Limb (tissue), 2 donors: ENCODE data around the gene GTF3C1.
"Not testable (repeated sequence)": the region's sequence is repeated elsewhere in the genome, so short reads cannot be mapped to it uniquely, and the experiment has no call there.

ENCODE experiments used
- DNase-seq, 2 donors: peaks; one replicate each; pipeline ENCODE4 v3.0.0-alpha.2; 2016; ENCODE audit errors: extremely low spot score in 2 of 2

GTF3C1 gene

DNA sequence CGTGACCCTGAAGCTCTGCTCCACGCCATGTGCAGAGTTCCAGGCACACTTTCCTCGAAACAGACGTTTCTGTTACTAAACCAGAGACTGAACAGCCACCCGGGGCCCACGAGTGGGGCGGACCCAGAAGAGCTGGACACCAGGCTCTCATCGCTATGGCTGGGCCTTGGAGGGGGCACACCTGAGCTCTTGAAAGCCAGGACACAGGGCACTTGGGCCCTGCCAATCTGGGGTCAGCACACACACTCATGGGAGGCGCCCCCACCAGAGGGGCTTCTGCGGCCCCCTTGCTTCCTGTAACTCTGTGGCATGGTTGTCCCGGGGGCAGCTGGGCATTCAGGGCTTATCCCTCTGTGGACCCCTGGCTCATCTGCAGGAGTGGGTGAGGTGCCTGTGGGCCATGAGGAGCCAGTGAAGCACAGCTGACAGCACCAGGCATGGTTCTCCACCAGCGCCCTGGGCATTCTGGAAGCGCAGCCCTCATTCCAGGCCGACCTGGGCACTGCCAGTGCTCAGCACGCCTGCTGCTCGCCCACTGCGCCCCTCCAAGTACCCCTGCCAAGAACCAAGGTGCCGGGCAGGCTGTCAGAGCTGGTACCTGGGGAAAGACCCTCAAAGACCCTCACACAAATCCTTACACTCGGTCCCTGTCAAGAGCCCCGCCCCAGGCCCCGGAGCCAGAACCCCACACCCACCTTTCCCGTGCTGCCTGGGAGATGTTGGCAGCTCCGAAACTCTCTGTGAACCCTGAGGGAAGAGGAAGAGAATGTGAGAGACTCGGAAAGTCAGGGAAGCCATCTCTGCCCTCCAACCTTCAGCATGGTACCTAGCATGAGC is 86.6 kb downstream of the GTF3C1 start:
- no peak for DNase-seq

DNA sequence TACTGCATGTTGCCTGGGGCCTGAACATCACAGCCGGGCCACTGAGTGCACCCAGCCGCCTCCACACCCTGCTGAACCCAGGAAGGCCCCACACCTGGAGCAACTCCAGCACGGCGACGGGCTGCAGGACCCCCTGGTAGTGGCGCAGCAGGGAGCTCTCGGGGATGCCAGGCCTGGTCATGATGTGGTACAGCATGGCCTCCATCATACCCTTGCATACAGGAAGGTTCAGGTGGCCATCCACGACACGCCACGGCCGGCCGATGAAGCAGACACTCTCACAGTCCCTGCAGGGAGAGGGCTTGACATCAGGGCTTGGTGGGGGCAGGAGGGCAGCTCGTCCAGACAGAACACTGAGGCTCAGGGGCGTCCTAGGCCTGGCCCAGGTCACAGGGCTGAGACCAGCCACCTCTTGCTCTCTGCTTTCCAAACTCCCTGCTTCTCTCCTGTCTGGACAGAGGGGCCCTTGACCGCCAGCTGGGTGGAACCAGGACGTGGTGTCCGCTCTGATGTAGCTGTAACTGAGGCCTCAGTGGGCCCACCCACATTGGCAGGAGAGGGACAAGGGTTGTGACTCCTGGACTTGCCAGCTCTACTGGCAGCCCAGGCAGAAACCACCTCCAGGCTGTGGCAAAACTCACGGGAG is 87.4 kb downstream of the GTF3C1 start:
- no peak for DNase-seq

DNA sequence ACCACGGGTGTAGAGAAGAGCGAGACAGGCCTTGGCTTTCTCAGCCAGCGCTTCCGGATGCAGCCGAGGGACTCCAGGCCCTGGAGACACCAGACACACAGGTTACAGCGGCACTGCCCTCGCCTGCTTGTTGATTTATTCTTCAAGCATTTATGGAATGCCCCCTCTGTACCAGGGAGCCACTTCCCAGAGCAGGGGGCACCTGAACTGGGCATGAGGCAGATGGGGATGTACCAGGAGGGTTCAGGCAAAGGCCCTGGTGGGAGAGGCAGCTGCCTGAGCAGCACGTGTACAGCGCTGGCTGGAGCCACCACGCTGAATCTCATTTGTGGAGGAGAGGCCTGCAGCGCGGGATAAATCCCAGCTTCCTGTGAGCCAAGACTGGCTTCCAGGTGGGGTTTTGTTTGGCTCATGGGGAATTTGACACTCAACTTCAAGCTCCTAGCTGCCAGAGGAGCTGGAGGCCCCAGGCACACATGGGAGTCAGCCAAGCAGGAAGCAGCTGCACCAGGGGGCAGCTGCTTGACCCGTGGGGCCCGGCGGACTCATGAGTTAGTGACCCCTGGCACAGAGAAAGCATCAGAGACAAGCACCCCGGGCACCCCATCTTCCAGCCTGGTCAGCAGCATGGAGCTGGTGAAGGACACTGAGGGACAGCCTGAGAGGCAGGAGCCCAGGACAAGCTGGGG is 88.1 kb downstream of the GTF3C1 start:
- peak in 1 of 2 donors; percentile 17 for DNase-seq

DNA sequence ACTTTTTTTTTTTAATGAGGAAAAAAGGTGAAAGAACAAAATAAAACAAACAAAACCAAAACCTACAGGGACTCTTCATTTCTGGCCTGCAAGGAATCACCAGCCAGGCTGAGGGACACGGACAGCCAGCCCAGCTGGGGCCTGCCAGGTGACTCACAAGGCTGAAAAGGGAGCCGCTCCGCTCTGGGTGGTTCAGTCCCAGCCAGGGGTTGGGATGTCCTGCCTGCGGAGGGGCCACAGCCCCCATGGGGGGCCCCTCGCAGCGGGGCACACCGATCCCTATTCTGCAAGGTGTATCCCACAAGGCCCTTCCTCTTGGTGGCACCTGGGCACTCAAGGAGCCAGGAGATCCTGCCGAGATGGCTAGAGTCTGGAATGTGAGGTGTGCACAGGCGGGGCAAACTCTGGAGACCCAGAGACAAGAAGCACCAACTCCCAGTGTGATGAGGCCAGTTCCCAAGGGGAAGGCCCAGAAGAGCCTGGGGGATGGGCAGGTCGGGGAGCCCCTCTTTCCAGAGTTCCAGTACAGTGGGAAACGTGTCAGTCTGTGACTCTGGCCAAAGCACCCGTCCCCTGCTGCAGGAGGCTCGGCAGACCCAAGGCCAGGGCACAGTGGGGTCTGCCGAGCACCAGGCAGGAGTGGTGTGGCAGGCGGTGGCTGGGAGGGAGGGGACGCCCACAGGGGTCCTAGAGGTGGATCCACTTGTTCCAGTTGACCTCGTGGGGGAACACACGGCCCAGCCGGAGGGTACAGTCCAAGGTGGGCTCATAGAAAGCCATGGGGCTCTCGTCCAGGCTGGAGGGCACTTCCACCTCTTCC is 88.8 kb downstream of the GTF3C1 start:
- no peak for DNase-seq

DNA sequence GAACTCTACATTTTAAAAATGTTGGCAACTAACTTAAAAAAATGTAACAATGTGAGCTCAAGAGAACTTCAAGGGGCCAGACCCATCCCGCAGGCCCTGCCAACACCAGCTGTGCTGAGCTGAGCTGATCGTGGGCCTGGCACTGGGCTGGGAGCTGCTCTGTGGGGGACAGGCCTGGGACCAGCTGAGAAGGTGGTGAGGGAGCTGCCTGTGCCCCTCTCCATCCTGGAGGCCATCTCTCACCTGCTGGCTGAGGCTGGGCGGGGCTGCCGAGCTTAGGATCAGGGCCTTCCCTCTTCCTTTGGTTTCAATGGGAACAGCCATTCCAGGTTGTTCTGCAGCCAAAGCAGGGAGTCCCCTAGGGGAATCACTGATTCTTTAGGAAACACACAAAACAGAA is 89.5 kb downstream of the GTF3C1 start:
- DNase-seq: no peak

DNA sequence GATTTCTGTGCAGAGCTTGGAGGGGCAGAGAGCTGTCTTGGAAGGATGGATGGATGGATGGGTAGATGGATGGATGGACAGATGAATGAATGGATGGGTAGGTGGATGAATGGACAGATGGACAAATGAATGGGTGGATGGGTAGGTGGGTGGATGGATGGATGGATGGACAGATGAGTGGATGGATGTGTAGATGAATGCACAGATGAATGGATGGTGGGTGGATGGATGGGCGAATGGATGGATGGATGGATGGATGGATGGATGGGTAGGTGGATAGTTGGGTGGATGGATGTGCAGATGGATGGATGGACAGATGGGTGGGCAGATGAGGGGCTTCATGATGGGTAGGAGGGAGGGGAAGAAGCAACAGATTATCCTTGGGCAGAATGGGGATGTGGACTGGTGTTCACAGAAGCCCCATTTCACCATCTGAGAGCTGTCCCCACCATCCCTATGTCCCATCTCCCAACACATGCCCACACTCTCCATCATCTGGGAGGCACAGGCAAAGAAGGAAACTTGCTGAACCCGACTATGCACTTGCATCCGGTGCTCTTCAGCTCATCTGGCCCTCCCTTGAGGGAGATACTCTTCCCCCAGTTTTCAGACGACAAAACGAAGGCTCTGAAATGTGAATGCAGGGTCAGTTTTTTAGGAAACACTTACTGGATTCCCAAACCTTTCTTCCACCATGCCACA is 90.6 kb downstream of the GTF3C1 start:
- no peak for DNase-seq

DNA sequence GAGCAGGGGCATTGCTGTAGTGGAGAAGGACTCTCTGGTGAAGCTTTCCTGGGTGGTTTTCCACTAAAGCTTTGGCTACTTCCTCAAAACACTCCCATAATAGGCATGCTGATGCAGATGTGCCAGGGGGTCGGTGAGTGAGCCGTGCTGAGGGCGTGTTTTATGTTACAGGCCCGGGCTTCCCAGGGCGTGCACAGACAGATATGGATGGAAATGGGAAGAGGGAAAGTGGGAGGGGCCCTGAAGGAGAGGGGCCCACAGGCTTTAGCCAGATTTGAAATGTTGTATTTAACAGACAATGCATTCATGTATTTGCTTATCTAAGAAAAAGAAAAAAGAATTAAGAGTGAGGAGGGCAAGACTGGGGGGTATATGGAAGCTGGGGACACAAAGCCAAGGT is 91.5 kb downstream of the GTF3C1 start:
- no peak for DNase-seq

DNA sequence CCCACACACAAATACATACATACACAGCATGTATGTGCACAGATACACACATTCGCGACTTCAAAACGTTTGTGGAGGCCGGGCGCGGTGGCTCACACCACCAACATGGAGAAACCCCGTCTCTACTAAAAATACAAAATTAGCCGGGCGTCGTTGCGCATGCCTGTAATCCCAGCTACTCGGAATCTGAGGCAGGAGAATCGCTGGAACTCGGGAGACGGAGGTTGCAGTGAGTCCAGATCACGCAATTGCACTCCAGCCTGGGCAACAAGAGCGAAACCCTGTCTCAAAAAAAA is 92.2 kb downstream of the GTF3C1 start:
- DNase-seq: not testable (repeated sequence)

DNA sequence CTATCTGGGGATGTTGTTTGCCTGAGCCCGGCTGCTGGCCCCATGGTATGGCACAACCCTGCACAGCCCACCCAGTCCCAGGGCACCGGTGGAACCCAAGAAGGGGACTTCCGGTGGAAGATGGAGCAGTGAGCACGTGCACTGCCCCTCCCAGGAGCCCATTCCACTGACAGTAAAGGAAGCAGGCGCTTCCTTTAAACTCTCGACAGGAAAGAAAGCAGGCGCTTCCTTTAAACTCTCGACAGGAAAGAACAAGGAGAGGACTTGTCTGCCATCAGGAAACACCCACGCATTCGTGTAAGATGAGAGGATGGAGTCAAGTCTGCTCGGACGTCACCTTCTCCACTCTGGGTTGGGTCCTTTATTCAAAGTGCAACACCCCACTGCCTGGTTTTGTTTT is 94.0 kb downstream of the GTF3C1 start:
- no peak for DNase-seq

DNA sequence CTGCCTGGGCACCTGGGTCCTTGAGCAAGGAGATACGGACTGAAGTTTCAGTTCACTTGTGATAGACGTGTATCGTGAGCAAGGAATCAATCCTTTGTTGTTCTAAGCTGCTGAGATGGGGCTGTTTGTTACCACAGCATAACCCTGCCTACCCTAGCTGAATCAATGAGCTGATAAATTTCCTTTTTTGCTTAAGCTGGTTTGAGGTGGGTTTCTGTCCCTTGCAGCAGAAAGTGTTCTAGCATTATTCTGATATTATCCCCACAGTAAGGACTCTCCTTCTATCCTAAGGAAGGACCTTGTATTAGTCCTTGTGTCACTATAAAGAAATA is 96.3 kb downstream of the GTF3C1 start:
- DNase-seq: no peak

DNA sequence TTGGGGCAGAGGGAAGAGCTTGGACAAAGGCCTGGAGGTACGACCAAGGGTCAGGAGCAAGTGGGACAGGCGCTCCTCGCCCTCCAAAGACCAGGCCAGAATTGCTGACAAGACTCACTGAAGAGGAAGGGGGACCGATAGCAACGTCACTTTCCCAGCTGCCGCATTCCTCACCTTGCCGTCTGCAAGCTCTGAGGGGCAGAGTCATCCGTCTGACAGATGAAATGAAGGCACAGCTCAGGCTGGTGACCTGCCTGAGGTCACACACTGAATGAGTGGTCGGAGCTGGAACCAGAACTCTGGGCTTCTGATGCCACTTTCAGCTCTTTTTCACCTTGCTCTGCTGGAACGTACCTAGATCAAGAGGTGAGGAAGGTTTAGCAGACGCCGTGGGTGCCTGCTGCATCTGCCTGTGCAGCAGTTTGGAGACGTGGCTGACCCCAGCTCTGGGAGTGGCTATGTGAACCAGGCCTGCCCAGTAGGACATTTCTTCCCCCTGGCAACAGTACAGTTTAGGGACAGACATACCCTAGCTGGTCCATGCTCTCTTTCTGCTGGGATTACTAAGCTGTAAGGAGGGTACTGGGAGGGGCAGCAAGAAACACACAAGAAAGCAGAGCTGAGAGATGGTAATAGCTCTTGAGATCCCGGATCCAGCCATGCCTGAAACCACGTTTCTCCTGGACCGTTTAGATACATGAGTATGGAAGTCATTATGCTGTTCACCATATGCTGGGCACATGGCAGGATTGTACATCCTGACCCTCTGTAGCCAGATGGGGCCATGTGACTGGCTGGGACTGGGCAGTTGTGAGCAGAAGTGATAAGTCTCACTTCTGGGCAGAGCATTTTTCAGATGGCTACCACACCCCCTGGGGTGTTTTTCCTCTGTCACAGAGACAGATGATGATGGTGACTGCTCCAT is 96.9 kb downstream of the GTF3C1 start:
- no peak for DNase-seq

DNA sequence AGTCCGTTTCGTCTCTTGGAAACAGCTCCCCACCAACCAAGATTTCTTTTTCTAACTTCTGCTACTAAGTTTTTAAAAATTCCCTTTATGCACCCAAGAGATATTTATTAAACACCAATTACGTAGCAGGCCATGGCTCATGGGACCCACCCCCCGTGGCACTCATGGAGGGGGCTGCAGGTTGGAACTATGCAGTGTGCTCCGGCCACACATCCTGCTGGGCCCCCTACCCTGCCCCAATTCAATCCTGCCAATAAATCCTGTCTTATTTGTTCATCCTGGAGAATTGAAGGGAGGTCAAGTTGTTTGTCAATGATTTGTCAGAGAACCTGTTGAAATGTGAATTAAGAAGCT is 99.5 kb downstream of the GTF3C1 start:
- DNase-seq: no peak

DNA sequence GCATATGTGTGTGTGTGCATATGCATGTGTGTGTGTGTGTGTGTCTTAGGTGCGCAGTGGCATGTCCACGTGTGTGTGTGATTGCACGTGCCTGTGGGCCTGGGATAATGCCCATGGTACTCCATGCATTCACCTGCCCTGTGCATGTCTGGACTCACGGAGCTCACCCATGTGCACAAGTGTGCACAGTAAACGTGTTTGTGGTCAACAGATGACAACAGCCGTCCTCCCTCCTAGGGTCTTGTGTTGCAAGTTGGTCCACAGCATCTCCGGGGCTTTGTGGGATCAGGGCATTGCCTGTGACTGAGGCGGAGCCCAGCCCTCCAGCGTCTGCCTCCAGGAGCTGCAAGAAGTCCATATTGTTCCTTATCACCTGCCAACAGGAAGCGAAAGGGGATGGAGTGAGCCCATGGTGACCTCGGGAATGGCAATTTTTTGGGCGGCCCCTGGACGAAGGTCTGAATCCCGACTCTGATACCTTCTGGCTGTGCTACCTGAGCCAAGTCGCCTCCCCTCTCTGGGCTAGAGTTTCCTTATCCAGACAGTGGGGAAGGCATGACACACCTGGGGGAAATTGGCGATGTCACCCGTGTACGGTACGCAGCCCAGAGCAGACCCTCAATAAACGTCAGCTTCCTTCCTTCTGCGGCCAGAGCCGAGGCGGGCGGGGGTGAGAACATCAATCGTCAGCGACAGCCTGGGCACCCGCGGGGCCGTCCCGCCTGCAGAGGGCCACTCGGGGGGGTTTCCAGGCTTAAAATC is 100.1 kb downstream of the GTF3C1 start:
- no peak for DNase-seq

DNA sequence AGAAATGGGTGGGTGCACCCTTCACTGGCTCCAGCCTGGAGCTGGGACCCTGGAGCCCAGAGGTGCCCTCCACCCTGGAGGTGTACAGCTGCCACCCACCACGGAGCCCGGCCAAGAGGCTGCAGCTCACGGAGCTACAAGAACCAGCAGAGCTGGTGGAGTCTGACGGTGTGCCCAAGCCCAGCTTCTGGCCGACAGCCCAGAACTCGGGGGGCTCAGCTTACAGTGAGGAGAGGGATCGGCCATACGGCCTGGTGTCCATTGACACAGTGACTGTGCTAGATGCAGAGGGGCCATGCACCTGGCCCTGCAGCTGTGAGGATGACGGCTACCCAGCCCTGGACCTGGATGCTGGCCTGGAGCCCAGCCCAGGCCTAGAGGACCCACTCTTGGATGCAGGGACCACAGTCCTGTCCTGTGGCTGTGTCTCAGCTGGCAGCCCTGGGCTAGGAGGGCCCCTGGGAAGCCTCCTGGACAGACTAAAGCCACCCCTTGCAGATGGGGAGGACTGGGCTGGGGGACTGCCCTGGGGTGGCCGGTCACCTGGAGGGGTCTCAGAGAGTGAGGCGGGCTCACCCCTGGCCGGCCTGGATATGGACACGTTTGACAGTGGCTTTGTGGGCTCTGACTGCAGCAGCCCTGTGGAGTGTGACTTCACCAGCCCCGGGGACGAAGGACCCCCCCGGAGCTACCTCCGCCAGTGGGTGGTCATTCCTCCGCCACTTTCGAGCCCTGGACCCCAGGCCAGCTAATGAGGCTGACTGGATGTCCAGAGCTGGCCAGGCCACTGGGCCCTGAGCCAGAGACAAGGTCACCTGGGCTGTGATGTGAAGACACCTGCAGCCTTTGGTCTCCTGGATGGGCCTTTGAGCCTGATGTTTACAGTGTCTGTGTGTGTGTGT is 100.9 kb downstream of the GTF3C1 start:
- peak in 1 of 2 donors; percentile 68 for DNase-seq

DNA sequence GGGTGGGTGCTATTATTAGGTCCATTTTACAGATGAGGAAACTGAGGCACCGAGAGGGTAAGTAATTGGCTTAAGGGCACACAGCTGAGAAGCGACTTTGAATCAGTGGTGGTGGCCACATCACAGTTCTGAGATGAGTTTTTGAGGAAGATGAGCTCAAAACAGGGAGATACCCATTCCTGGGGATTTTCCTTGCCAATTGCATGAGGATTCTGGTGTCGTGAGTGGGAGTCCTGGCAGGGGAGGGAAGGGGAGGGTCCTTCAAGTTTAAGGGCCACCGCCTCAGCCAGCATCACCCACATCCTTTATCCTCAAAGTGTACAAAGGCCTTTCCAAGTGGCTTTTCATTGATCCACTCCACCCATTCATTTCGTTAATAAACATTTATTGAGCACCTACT is 102.4 kb downstream of the GTF3C1 start:
- DNase-seq: no peak

DNA sequence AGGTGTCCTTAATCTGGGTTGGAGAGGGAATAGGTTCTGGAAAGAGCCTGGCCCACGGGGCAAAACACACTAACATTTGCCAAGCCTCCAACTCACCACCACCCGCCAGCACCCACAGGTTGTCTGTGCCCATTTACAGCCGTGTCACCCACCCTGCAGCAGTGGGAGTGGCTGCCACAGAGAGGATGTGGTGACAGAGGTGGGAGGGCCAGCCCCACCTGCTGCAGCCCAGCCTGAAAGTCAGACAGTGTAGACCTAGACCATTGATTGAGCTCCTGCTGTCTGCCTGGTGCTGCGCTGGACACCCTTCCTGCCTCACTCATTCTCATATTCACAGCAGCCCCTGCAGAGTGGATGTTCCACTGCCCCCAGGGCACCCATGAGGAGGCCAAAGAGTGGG is 103.0 kb downstream of the GTF3C1 start:
- no peak for DNase-seq

DNA sequence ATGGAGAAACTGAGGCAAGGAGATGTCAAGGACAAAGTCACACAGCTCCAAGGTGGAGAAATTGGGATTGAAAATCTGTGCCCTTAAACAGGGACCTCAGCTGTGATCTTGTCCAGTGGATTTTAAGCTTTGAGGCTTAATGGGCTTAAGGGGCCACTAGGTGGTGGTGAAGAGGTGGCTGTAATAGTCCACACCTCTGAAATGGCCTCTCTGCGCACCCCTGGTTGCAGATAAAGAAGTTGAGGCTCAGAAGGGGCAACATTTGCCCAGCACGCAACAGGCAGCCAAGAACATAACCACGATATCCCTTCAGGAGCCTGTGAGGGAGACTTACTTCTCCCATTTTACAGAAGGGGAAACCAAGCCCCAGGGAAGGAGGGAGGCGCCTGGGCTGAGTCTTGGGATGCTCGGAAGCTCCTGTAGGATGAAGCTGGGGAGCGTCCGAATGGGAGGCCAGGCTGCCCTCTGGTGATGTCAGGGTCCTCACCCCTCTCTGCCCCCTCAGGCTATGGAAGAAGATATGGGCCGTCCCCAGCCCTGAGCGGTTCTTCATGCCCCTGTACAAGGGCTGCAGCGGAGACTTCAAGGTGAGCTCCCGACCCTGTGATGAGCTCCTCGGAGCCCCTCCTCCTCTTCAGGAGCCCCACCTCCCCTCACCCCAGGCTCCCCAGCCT is 104.1 kb downstream of the GTF3C1 start:
- no peak for DNase-seq

DNA sequence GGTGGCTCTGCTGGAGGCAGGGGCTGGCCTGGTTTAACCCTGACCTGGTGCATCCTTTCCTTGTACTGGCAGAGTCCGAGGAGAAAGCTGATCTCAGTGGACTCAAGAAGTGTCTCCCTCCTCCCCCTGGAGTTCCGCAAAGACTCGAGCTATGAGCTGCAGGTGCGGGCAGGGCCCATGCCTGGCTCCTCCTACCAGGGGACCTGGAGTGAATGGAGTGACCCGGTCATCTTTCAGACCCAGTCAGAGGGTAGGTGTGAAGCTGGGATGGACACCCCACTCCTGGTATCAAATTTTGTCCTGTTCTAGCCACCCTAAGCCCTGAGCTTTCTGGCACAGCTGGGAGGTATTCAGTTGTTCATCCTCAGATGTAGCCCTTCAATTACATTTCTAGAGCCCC is 105.2 kb downstream of the GTF3C1 start:
- no peak for DNase-seq
